Ishikawa (cell line): ENCODE data around the gene FKBP2.

ENCODE experiments used
- EP300 ChIP-seq: IDR thresholded peaks from 2 replicates; pipeline ENCODE4 v1.6.1; 2012; ENCODE audit warnings: borderline replicate concordance
- MAX ChIP-seq: IDR thresholded peaks from 2 replicates; pipeline ENCODE4 v1.6.1; 2012
- RAD21 ChIP-seq: IDR thresholded peaks from 2 replicates; pipeline ENCODE4 v1.6.1; 2012; ENCODE audit warnings: low read depth
- ZBTB7A ChIP-seq: IDR thresholded peaks from 2 replicates; pipeline ENCODE4 v1.6.1; 2012; ENCODE audit warnings: low read depth

GRCh38 chr11:64204080-64204440 lies 36.8 kb upstream of the FKBP2 start:
- TF ChIP-seq RAD21 (no peak), MAX (no peak), ZBTB7A (no peak), EP300 (no peak)
